ENCODE measurements around the gene ANKRD65. TPM values are rescaled to one million over a fixed set of nuclear protein-coding genes. Genes with fewer than 3 reads are reported as not detected.
"Not testable (repeated sequence)": the region's sequence is repeated elsewhere in the genome, so short reads cannot be mapped to it uniquely, and the experiment has no call there.

ANKRD65 gene
- total and polyA plus RNA-seq, 7 experiments from 2014 or later, result not detected

GRCh38 chr1:1459711-1460110 is 38.6 kb upstream of the ANKRD65 start:
- H3K4me1 Mint-ChIP-seq; CTCF ChIA-PET; H3K27me3 Mint-ChIP-seq; H3K4me3 ChIP-seq (ENCODE audit: low read length); ATAC-seq; H3K36me3 Mint-ChIP-seq; H3K4me3 Mint-ChIP-seq; H3K27ac ChIP-seq (ENCODE audit: low read depth, low read length); H3K9me3 Mint-ChIP-seq; DNase-seq; intact Hi-C loops (cut with micrococcal nuclease); H3K27me3 ChIP-seq (ENCODE audit: control insufficient read depth in 2 of 2, insufficient read depth in 2 of 2, low read length in 2 of 2); H3K36me3 ChIP-seq (ENCODE audit: control insufficient read depth in 2 of 3, insufficient read depth in 3 of 3, low read length in 3 of 3); H3K4me1 ChIP-seq (ENCODE audit: control insufficient read depth in 2 of 2, insufficient read depth in 2 of 2, low read length in 2 of 2); POLR2A ChIA-PET; H3K27ac Mint-ChIP-seq; H3K9me3 ChIP-seq (ENCODE audit: control insufficient read depth in 2 of 3, low read length in 3 of 3): not testable (repeated sequence)

DNA sequence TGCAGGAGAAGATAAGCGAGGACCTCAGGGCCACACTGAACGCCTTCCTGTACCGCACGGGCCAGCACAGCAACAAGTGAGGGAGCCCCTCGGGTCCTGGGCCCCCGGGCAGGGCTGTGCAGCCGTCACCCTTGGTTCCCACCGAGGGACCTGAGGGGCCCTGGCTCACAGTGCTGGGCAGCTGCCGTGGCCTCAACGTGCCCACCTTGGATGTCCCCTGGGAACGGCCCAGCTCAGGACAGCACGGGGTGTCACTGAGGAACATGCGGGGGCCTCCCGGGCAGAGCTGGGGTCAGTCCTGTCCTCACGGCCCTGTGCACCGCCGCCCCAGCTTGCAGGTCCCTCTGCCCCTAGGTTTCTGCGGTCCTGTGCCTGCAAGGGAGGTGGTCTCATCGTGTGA is 38.1 kb upstream of the ANKRD65 start:
- H3K27me3 ChIP-seq (ENCODE audit: control insufficient read depth in 2 of 2, insufficient read depth in 2 of 2, low read length in 2 of 2); H3K27ac ChIP-seq (ENCODE audit: low read depth, low read length); H3K36me3 ChIP-seq (ENCODE audit: control insufficient read depth in 2 of 3, insufficient read depth in 3 of 3, low read length in 3 of 3); DNase-seq; H3K36me3 Mint-ChIP-seq; CTCF ChIA-PET; H3K4me3 Mint-ChIP-seq; intact Hi-C loops (cut with micrococcal nuclease); H3K9me3 ChIP-seq (ENCODE audit: control insufficient read depth in 2 of 3, low read length in 3 of 3); H3K4me1 Mint-ChIP-seq; POLR2A ChIA-PET; H3K9me3 Mint-ChIP-seq; H3K27ac Mint-ChIP-seq; H3K27me3 Mint-ChIP-seq; ATAC-seq; H3K4me1 ChIP-seq (ENCODE audit: control insufficient read depth in 2 of 2, insufficient read depth in 2 of 2, low read length in 2 of 2); H3K4me3 ChIP-seq (ENCODE audit: low read length): not testable (repeated sequence)

DNA sequence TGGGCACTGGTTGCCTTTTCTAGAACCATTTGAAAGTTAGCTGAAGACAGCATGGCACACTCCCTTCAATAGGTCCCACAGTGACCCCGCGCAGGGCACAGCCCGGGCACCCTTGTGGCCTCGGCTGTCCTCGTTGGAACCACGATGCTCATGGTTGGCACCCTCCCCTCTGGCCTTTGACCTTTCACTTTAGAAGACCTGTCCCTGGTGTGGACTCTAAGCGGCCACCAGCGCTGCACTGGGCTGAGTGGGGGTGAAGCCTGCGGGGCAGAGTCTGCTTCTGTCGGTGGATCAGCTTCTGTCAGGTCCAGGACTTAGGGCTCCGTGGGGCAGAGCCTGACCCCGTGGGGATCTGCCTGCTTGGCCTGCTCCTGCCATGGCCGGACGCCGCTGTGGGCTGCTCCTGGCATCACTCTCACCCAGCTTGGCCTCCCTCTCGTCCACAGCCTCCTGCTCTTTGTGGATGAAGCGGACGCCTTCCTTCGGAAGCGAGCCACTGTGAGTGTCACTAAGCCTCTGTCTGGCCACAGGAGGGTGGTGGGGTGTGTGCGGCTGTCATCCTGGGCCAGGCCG is 35.7 kb upstream of the ANKRD65 start:
- H3K36me3 ChIP-seq (ENCODE audit: control insufficient read depth in 2 of 3, insufficient read depth in 3 of 3, low read length in 3 of 3); POLR2A ChIA-PET; H3K36me3 Mint-ChIP-seq; H3K9me3 Mint-ChIP-seq; CTCF ChIA-PET; H3K4me1 ChIP-seq (ENCODE audit: control insufficient read depth in 2 of 2, insufficient read depth in 2 of 2, low read length in 2 of 2); DNase-seq; H3K27ac ChIP-seq (ENCODE audit: low read depth, low read length); H3K9me3 ChIP-seq (ENCODE audit: control insufficient read depth in 2 of 3, low read length in 3 of 3); intact Hi-C loops (cut with micrococcal nuclease); H3K4me3 Mint-ChIP-seq; H3K27me3 Mint-ChIP-seq; H3K4me3 ChIP-seq (ENCODE audit: low read length); ATAC-seq; H3K27ac Mint-ChIP-seq; H3K4me1 Mint-ChIP-seq; H3K27me3 ChIP-seq (ENCODE audit: control insufficient read depth in 2 of 2, insufficient read depth in 2 of 2, low read length in 2 of 2): not testable (repeated sequence)

DNA sequence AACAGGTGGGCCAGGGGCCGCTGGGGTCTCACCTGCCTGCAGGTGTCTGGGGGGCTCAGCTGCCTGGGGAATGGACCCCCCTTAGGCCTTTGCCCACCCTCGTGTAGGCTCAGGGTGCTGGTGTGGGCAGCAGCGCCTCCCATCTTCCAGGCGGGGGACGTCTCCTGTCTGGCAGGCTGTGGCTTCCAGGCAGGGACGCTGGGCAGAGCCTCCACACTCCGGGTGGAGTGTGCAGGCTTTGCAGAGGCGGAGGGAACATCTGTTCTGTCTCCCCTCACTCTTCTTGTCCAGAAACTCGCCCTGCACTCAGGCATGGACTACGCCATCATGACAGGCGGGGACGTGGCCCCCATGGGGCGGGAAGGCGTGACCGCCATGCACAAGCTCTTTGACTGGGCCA is 34.9 kb upstream of the ANKRD65 start:
- H3K4me3 Mint-ChIP-seq; POLR2A ChIA-PET; intact Hi-C loops (cut with micrococcal nuclease); H3K27me3 Mint-ChIP-seq; H3K9me3 Mint-ChIP-seq; ATAC-seq; H3K27ac ChIP-seq (ENCODE audit: low read depth, low read length); H3K4me1 Mint-ChIP-seq; H3K4me1 ChIP-seq (ENCODE audit: control insufficient read depth in 2 of 2, insufficient read depth in 2 of 2, low read length in 2 of 2); H3K4me3 ChIP-seq (ENCODE audit: low read length); DNase-seq; H3K36me3 ChIP-seq (ENCODE audit: control insufficient read depth in 2 of 3, insufficient read depth in 3 of 3, low read length in 3 of 3); CTCF ChIA-PET; H3K27ac Mint-ChIP-seq; H3K27me3 ChIP-seq (ENCODE audit: control insufficient read depth in 2 of 2, insufficient read depth in 2 of 2, low read length in 2 of 2); H3K36me3 Mint-ChIP-seq; H3K9me3 ChIP-seq (ENCODE audit: control insufficient read depth in 2 of 3, low read length in 3 of 3): not testable (repeated sequence)

- Histone ChIP-seq H3K36me3 (ENCODE audit: control insufficient read depth in 2 of 3, insufficient read depth in 3 of 3, low read length in 3 of 3) (no peaks in the 10 kb centered on the region), H3K4me1 (ENCODE audit: control insufficient read depth in 2 of 2, insufficient read depth in 2 of 2, low read length in 2 of 2) (no peaks in the 10 kb centered on the region), H3K27me3 (ENCODE audit: control insufficient read depth in 2 of 2, insufficient read depth in 2 of 2, low read length in 2 of 2) (no peaks in the 10 kb centered on the region), H3K27ac (ENCODE audit: low read depth, low read length) (no peak overlapping the region), H3K4me3 (ENCODE audit: low read length) (no peak overlapping the region), H3K9me3 (ENCODE audit: control insufficient read depth in 2 of 3, low read length in 3 of 3) (no peaks in the 10 kb centered on the region)
- H3K27me3 Mint-ChIP-seq, result no peaks in the 10 kb centered on the region
- H3K36me3 Mint-ChIP-seq, result no peaks in the 10 kb centered on the region
- no peaks in the 10 kb centered on the region for H3K4me1 Mint-ChIP-seq
- no peak overlapping the region for H3K4me3 Mint-ChIP-seq
- no peak for DNase-seq
- H3K27ac Mint-ChIP-seq, result no peak overlapping the region
- intact Hi-C loops (cut with micrococcal nuclease), result no loop called here
- ChIA-PET POLR2A (no interaction called here), CTCF (no interaction called here)
- no peak for ATAC-seq
- no peaks in the 10 kb centered on the region for H3K9me3 Mint-ChIP-seq
Observed at GRCh38 chr1:1455366-1455884, 34.3 kb upstream of the ANKRD65 start.

DNA sequence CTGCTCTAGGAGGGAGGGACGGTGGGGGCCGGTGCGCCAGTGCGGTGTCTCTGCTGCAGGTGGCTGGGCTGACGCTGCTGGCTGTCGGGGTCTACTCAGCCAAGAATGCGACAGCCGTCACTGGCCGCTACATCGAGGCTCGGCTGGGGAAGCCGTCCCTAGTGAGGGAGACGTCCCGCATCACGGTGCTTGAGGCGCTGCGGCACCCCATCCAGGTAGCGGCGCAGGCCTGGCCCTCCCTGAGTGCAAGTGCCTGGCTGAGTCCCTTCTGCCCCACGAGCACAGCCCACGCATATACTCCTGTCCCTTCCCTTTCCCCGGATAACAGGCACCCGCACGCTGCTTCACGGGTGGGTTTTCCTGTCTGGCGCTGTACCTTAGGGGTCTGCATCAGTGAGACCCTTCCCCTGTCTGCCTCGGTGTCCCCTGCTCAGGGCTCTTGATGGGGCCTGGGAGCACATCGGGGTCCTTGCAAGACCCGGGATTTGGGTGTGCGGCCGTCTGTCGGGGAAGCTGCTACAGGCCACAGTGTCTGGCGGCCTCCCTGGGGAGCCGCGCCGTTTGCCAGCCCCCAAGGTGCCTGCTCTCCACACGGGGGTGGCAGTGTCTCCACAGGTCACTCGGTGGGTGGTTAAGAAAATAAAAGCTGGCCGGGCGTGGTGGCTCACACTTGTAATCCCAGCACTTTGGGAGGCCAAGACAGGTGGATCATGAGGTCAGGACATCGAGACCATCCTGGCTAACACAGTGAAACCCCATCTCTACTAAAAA is 33.4 kb upstream of the ANKRD65 start:
- ATAC-seq; H3K27ac Mint-ChIP-seq; intact Hi-C loops (cut with micrococcal nuclease); H3K4me3 Mint-ChIP-seq; H3K4me1 Mint-ChIP-seq; H3K9me3 ChIP-seq (ENCODE audit: control insufficient read depth in 2 of 3, low read length in 3 of 3); DNase-seq; H3K36me3 Mint-ChIP-seq; POLR2A ChIA-PET; H3K27me3 Mint-ChIP-seq; H3K36me3 ChIP-seq (ENCODE audit: control insufficient read depth in 2 of 3, insufficient read depth in 3 of 3, low read length in 3 of 3); H3K4me3 ChIP-seq (ENCODE audit: low read length); CTCF ChIA-PET; H3K4me1 ChIP-seq (ENCODE audit: control insufficient read depth in 2 of 2, insufficient read depth in 2 of 2, low read length in 2 of 2); H3K27me3 ChIP-seq (ENCODE audit: control insufficient read depth in 2 of 2, insufficient read depth in 2 of 2, low read length in 2 of 2); H3K9me3 Mint-ChIP-seq; H3K27ac ChIP-seq (ENCODE audit: low read depth, low read length): not testable (repeated sequence)

GRCh38 chr1:1452882-1453281 is 31.8 kb upstream of the ANKRD65 start:
- peaks cover 0 to 6% (median 0%) of the 10 kb centered on the region in 5 donors for H3K27me3 Mint-ChIP-seq
- ChIA-PET POLR2A (no interaction called here), CTCF (no interaction called here)
- no peaks in the 10 kb centered on the region for H3K27me3 ChIP-seq (ENCODE audit: control insufficient read depth in 2 of 2, insufficient read depth in 2 of 2, low read length in 2 of 2)
- no peak overlapping the region for H3K27ac ChIP-seq (ENCODE audit: low read depth, low read length)
- no peak for ATAC-seq
- no peaks in the 10 kb centered on the region for H3K4me1 Mint-ChIP-seq
- no peak overlapping the region for H3K4me3 Mint-ChIP-seq
- H3K4me1 ChIP-seq (ENCODE audit: control insufficient read depth in 2 of 2, insufficient read depth in 2 of 2, low read length in 2 of 2), result no peaks in the 10 kb centered on the region
- H3K36me3 ChIP-seq (ENCODE audit: control insufficient read depth in 2 of 3, insufficient read depth in 3 of 3, low read length in 3 of 3), result no peaks in the 10 kb centered on the region
- H3K27ac Mint-ChIP-seq, result no peak overlapping the region
- no peak for DNase-seq
- no peaks in the 10 kb centered on the region for H3K9me3 ChIP-seq (ENCODE audit: control insufficient read depth in 2 of 3, low read length in 3 of 3)
- H3K36me3 Mint-ChIP-seq, result no peaks in the 10 kb centered on the region
- intact Hi-C loops (cut with micrococcal nuclease), result no loop called here
- no peaks in the 10 kb centered on the region for H3K9me3 Mint-ChIP-seq
- H3K4me3 ChIP-seq (ENCODE audit: low read length), result no peak overlapping the region

Data from naive thymus-derived CD4-positive, alpha-beta T cell (primary cell).